Measurements from ENCODE around the gene ATF6.

DNA sequence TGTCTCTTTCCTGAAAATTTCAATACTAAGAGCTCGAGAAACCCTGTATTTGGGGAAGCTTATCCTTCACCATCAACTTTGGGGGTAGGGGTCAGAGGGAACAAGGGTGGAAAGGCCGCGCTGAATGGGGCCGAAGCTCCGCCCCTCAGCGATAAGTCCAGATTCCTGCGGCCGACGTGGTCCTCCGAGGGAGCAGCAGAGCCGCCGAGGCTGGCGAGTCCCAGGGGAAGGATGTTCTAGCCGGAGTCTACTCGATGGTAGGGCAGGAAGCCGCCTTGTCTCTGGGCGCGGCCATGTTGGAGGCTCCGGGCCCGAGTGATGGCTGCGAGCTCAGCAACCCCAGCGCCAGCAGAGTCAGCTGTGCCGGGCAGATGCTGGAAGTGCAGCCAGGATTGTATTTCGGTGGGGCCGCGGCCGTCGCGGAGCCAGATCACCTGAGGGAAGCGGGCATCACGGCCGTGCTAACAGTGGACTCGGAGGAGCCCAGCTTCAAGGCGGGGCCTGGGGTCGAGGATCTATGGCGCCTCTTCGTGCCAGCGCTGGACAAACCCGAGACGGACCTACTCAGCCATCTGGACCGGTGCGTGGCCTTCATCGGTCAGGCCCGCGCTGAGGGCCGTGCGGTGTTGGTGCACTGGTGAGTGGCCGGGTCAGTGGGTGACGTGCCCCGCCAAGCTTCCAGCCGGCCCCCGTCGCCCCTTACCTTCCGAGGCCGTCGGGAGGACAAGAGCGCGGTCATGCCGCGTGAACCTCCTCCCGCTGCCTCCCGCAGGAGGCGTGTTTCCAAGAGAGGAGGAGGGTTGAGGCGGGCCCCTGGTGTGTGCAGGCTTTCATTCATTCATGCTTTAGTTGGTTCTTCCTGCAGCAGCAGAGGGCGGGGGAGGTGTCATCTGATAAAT is 16.4 kb upstream of the ATF6 start, which contains the start of gene DUSP12:
- TF ChIP-seq POLR2A (IDR thresholded peaks at IDR 0.05), result no peak
- TF ChIP-seq, protein P1, sequence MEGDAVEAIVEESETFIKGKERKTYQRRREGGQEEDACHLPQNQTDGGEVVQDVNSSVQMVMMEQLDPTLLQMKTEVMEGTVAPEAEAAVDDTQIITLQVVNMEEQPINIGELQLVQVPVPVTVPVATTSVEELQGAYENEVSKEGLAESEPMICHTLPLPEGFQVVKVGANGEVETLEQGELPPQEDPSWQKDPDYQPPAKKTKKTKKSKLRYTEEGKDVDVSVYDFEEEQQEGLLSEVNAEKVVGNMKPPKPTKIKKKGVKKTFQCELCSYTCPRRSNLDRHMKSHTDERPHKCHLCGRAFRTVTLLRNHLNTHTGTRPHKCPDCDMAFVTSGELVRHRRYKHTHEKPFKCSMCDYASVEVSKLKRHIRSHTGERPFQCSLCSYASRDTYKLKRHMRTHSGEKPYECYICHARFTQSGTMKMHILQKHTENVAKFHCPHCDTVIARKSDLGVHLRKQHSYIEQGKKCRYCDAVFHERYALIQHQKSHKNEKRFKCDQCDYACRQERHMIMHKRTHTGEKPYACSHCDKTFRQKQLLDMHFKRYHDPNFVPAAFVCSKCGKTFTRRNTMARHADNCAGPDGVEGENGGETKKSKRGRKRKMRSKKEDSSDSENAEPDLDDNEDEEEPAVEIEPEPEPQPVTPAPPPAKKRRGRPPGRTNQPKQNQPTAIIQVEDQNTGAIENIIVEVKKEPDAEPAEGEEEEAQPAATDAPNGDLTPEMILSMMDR (IDR thresholded peaks at IDR 0.05), result no peak

Measured in testis (tissue), 2 donors.